Neural cell (in vitro differentiated cells): ENCODE measurements around the gene IQCH. TPM values are rescaled to one million over a fixed set of nuclear protein-coding genes. Genes with fewer than 3 reads are reported as not detected.
A peak's percentile ranks its signal among the peaks of the same experiment; 100 is the strongest.

Experiments
- H2AFZ ChIP-seq: fragments of 200-600, 300-800 bp; sonication (generic), shearing (Covaris generic); 2 replicates; pipeline ENCODE4 v1.6.0; 2014; ENCODE audit warnings: low read depth, mild to moderate bottlenecking, antibody characterized with exemption, low read length, moderate library complexity
- H3F3A ChIP-seq: fragments of 200-600 bp; shearing (Covaris generic); 2 replicates; pipeline ENCODE4 v1.6.1; 2016; ENCODE audit warnings: mild to moderate bottlenecking, moderate library complexity, mixed read lengths, antibody characterized with exemption, low read length; ENCODE audit not compliant: insufficient read depth, poor library complexity, severe bottlenecking
- H3K27ac ChIP-seq: fragments of 200-600, 300-800 bp; sonication (generic), shearing (Covaris generic); 2 replicates; pipeline ENCODE4 v1.5.1; 2014; ENCODE audit warnings: mild to moderate bottlenecking, low read length, moderate library complexity
- H3K27me3 ChIP-seq: fragments of 300-800, 200-600 bp; sonication (generic), shearing (Covaris generic); 2 replicates; pipeline ENCODE4 v1.6.0; 2014; ENCODE audit warnings: mild to moderate bottlenecking, low read depth, low read length, moderate library complexity; ENCODE audit not compliant: insufficient read depth
- H3K36me3 ChIP-seq: fragments of 300-800, 200-600 bp; sonication (generic), shearing (Covaris generic); 2 replicates; pipeline ENCODE4 v1.5.1; 2014; ENCODE audit warnings: mild to moderate bottlenecking, antibody characterized with exemption, low read length, moderate library complexity; ENCODE audit not compliant: insufficient read depth
- H3K4me2 ChIP-seq: fragments of 300-800, 200-600 bp; sonication (generic), shearing (Covaris generic); 2 replicates; pipeline ENCODE4 v1.6.0; 2014; ENCODE audit warnings: mild to moderate bottlenecking, low read length
- H3K4me3 ChIP-seq: fragments of 300-800, 200-600 bp; sonication (generic), shearing (Covaris generic); 2 replicates; pipeline ENCODE4 v1.5.1; 2014; ENCODE audit warnings: mild to moderate bottlenecking, low read length, moderate library complexity
- H3K79me2 ChIP-seq: fragments of 200-600 bp; shearing (Covaris generic); replicated peaks from 2 replicates; pipeline ENCODE4 v1.6.0; 2014; ENCODE audit warnings: mild to moderate bottlenecking, low read length, moderate library complexity; ENCODE audit not compliant: insufficient read depth
- H3K9ac ChIP-seq: fragments of 300-800, 200-600 bp; sonication (generic), shearing (Covaris generic); 2 replicates; pipeline ENCODE4 v1.6.1; 2016; ENCODE audit warnings: mild to moderate bottlenecking, low read length, mixed read lengths
- H3K9me2 ChIP-seq: fragments of 200-600 bp; shearing (Covaris generic); 2 replicates; pipeline ENCODE4 v1.6.1; 2016; ENCODE audit warnings: mild to moderate bottlenecking, low read length, mixed read lengths; ENCODE audit not compliant: insufficient read depth
- H3K9me3 ChIP-seq: fragments of 200-600, 300-800 bp; sonication (generic), shearing (Covaris generic); 2 replicates; pipeline ENCODE4 v1.6.1; 2016; ENCODE audit warnings: mild to moderate bottlenecking, mixed run types, low read length, moderate library complexity, mixed read lengths
- H4K20me1 ChIP-seq: fragments of 200-600 bp; shearing (Covaris generic); 2 replicates; pipeline ENCODE4 v1.6.1; 2016; ENCODE audit warnings: mild to moderate bottlenecking, mixed run types; ENCODE audit not compliant: insufficient read depth
- CTCF ChIP-seq: fragments of 450-650 bp; IDR thresholded peaks from 2 replicates; pipeline ENCODE4 v1.5.1; 2014; ENCODE audit warnings: antibody characterized with exemption, mild to moderate bottlenecking, moderate library complexity; ENCODE audit not compliant: poor library complexity, severe bottlenecking
- EP300 ChIP-seq: fragments of 450-650 bp; conservative IDR thresholded peaks from 2 replicates; pipeline ENCODE4 v1.6.1; 2014; ENCODE audit warnings: antibody characterized with exemption, mild to moderate bottlenecking, moderate library complexity; ENCODE audit not compliant: poor library complexity, severe bottlenecking
- EZH2 ChIP-seq: fragments of 200-600, 300-800 bp; shearing (Covaris generic), sonication (generic); IDR thresholded peaks from 2 replicates; pipeline ENCODE4 v1.6.1; 2014; ENCODE audit warnings: antibody characterized with exemption, low read length, borderline replicate concordance, mild to moderate bottlenecking; ENCODE audit not compliant: insufficient read depth, poor library complexity, severe bottlenecking
- MXI1 ChIP-seq: fragments of 450-650 bp; conservative IDR thresholded peaks from 2 replicates; pipeline ENCODE4 v1.6.1; 2014; ENCODE audit warnings: antibody characterized with exemption, mild to moderate bottlenecking; ENCODE audit not compliant: poor library complexity, severe bottlenecking
- POLR2AphosphoS5 ChIP-seq: IDR thresholded peaks from 2 replicates; pipeline ENCODE4 v1.6.1; 2012
- RAD21 ChIP-seq: fragments of 450-650 bp; conservative IDR thresholded peaks from 2 replicates; pipeline ENCODE4 v1.6.1; 2014; ENCODE audit warnings: antibody characterized with exemption, mild to moderate bottlenecking, moderate library complexity
- REST ChIP-seq: IDR thresholded peaks from 2 replicates; pipeline ENCODE4 v1.6.1; 2012; ENCODE audit warnings: borderline replicate concordance
- SMC3 ChIP-seq: fragments of 450-650 bp; conservative IDR thresholded peaks from 2 replicates; pipeline ENCODE4 v1.6.1; 2014; ENCODE audit warnings: antibody characterized with exemption, mild to moderate bottlenecking, moderate library complexity; ENCODE audit not compliant: poor library complexity
- TAF1 ChIP-seq: IDR thresholded peaks from 2 replicates; pipeline ENCODE4 v1.6.1; 2012; ENCODE audit warnings: low read depth
- polyA plus RNA-seq: library from polyadenylated mRNA; depleted of rRNA; stranded (reverse); fragments of >200 nt; gene quantifications from 2 replicates; pipeline ENCODE4 v1.2.3, GENCODE V29; 2014

IQCH gene
- polyA plus RNA-seq, 1 donor from 2014 or later = 2.8 TPM

- Histone ChIP-seq H3F3A (peaks cover 5% of the 10 kb centered on the region), H3K36me3 (no peaks in the 10 kb centered on the region), H3K4me2 (no peak overlapping the region), H3K9ac (no peak overlapping the region), H3K9me2 (no peaks in the 10 kb centered on the region), H3K79me2 (peaks cover 48% of the 10 kb centered on the region), H3K27me3 (no peaks in the 10 kb centered on the region), H3K9me3 (no peaks in the 10 kb centered on the region), H3K4me3 (no peak overlapping the region), H3K27ac (no peak overlapping the region), H2AFZ (no peak overlapping the region), H4K20me1 (no peaks in the 10 kb centered on the region)
- no peak for TF ChIP-seq RAD21
- no peak for TF ChIP-seq POLR2AphosphoS5
- no peak for TF ChIP-seq REST
- no peak for TF ChIP-seq TAF1
- no peak for TF ChIP-seq EZH2
- no peak for TF ChIP-seq SMC3
- TF ChIP-seq MXI1 = no peak
- TF ChIP-seq CTCF = no peak
- no peak for TF ChIP-seq EP300
These were observed 3.3 kb upstream of the IQCH start for GRCh38 chr15:67251318-67251717.

GRCh38 chr15:67253101-67253500, 1.5 kb upstream of the IQCH start:
- no peaks in the 10 kb centered on the region for H4K20me1 ChIP-seq
- peak overlapping the region; percentile 81 for H3K4me3 ChIP-seq
- H2AFZ ChIP-seq = no peak overlapping the region
- no peak overlapping the region for H3K27ac ChIP-seq
- H3K4me2 ChIP-seq = peak overlapping the region; percentile 79
- no peaks in the 10 kb centered on the region for H3K9me3 ChIP-seq
- TF ChIP-seq CTCF (no peak), RAD21 (no peak), EP300 (no peak), REST (no peak), EZH2 (no peak), SMC3 (no peak), MXI1 (no peak), POLR2AphosphoS5 (no peak), TAF1 (no peak)
- no peaks in the 10 kb centered on the region for H3K27me3 ChIP-seq
- H3F3A ChIP-seq = peaks cover 5% of the 10 kb centered on the region
- no peaks in the 10 kb centered on the region for H3K36me3 ChIP-seq
- peaks cover 42% of the 10 kb centered on the region for H3K79me2 ChIP-seq
- H3K9ac ChIP-seq = no peak overlapping the region
- no peaks in the 10 kb centered on the region for H3K9me2 ChIP-seq
